Skeletal muscle tissue (tissue), 4 donors: ENCODE measurements around the gene TTR. TPM values are rescaled to one million over a fixed set of nuclear protein-coding genes. Genes with fewer than 3 reads are reported as not detected.

Source experiments
- H3K27ac ChIP-seq: one replicate; pipeline ENCODE4 v1.7.0; 2013; ENCODE audit warnings: mild to moderate bottlenecking, low read depth, low read length, inconsistent platforms
- H3K27me3 ChIP-seq, 3 donors: one replicate each; pipeline ENCODE4 v1.7.0; 2013; ENCODE audit warnings: low read length in 3 of 3; ENCODE audit not compliant: control insufficient read depth in 3 of 3, insufficient read depth in 3 of 3
- H3K36me3 ChIP-seq, 3 donors: one replicate each; pipeline ENCODE4 v1.7.0; 2013; ENCODE audit warnings: low read length in 3 of 3; ENCODE audit not compliant: control insufficient read depth in 3 of 3, insufficient read depth in 3 of 3
- H3K4me1 ChIP-seq, 3 donors: one replicate each; pipeline ENCODE4 v1.7.0; 2013; ENCODE audit warnings: low read length in 3 of 3, mild to moderate bottlenecking in 3 of 3; ENCODE audit not compliant: control insufficient read depth in 3 of 3, insufficient read depth in 3 of 3
- H3K4me3 ChIP-seq, 3 donors: one replicate each; pipeline ENCODE4 v1.7.0; 2013; ENCODE audit warnings: low read length in 3 of 3
- H3K9ac ChIP-seq, 3 donors: one replicate each; pipeline ENCODE4 v1.7.0; 2013; ENCODE audit warnings: low read length in 3 of 3, mild to moderate bottlenecking in 3 of 3, moderate library complexity in 2 of 3, low read depth in 1 of 3
- H3K9me3 ChIP-seq, 3 donors: one replicate each; pipeline ENCODE4 v1.7.0; 2013; ENCODE audit warnings: low read length in 3 of 3; ENCODE audit not compliant: control insufficient read depth in 3 of 3
- total RNA-seq: library from RNA; depleted of rRNA; stranded (reverse); fragments of >200 nt; gene quantifications from one replicate; pipeline ENCODE4 v1.2.3, GENCODE V29; 2014
- donor health status: Osteomylitis.

The TTR gene
- total RNA-seq, 1 donor from 2014 or later, result not detected

DNA sequence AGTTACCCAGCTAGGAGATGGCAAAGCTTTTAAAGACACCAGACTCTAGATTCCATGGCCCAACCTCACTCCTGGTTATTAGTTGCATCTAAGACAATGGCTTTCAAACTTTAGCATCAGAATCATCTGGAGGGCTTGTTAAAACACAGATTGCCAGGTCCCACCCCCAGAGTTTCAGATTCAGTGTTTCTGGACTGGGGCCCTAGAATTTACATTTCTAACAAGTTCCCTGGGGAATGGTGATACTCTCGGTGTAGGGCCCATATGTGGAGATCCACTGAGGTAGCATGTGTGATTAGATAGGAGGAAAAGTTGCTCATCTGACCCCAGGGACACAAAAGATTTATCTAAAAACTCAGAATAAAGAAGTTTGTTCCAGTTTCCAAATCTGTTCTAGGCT is 14.5 kb upstream of the TTR start:
- H3K4me1 ChIP-seq, result no peaks in the 10 kb centered on the region
- H3K27ac ChIP-seq, result no peak overlapping the region
- no peaks in the 10 kb centered on the region for H3K9me3 ChIP-seq
- H3K9ac ChIP-seq, result no peak overlapping the region
- no peak overlapping the region for H3K4me3 ChIP-seq
- no peaks in the 10 kb centered on the region for H3K36me3 ChIP-seq
- H3K27me3 ChIP-seq, result no peaks in the 10 kb centered on the region

DNA sequence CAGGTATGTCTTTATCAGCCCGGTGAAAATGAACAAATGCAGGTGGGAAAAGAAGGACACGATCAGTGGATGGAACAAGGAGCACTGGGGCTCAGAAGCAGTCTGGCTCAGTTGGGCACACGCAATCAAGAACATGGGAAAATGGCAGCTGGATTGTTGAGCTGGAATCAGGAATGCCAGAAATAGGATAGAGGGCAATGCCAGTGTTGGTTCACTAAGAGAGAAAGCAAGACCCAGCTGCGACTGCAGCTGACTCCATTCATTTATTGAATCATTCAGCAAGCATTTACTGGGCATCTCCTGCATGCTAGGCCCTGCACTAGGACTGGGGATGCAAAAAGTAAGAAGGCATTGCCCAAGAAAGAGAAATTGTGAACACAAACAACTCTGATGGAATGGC is 13.6 kb upstream of the TTR start:
- no peaks in the 10 kb centered on the region for H3K4me1 ChIP-seq
- H3K9ac ChIP-seq, result no peak overlapping the region
- no peak overlapping the region for H3K27ac ChIP-seq
- H3K36me3 ChIP-seq, result no peaks in the 10 kb centered on the region
- H3K4me3 ChIP-seq, result no peak overlapping the region
- H3K9me3 ChIP-seq, result no peaks in the 10 kb centered on the region
- H3K27me3 ChIP-seq, result no peaks in the 10 kb centered on the region

GRCh38 chr18:31579375-31579774 is 12.3 kb upstream of the TTR start:
- H3K4me3 ChIP-seq, result no peak overlapping the region
- no peak overlapping the region for H3K9ac ChIP-seq
- no peaks in the 10 kb centered on the region for H3K27me3 ChIP-seq
- H3K4me1 ChIP-seq, result no peaks in the 10 kb centered on the region
- H3K27ac ChIP-seq, result no peak overlapping the region
- no peaks in the 10 kb centered on the region for H3K9me3 ChIP-seq
- no peaks in the 10 kb centered on the region for H3K36me3 ChIP-seq

DNA sequence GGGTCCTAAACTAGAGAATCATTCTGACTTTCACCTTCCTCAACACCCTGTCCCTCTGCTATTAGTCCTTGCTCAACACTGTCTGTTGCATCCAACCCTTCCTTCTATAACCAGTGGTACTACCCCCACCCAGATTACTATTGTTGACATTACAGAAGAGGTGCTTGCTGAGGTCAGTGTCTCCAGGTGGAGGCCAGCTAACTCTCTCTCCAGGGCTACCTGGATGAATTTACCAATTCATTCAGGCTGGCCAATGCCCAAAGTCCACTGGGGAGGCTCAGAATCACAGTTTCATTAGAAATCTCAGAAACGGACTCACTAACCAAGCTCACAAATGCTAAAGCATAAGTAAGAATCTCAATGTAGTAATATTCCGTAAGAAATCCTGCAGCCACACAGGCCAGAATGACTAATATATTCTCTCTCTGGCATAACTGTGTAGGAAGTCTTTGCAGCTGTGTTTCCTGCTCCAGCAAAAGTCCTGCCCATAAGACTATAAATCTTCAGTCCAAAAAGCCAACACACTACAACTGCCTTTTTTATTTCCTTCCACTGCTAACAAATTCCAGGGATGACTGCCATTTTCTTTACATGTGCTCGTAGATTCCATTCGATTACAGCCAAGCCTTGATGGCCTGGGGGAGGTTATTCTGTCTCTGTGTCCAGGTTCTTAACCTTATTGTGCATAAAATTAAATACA is 10.0 kb upstream of the TTR start:
- no peaks in the 10 kb centered on the region for H3K27me3 ChIP-seq
- H3K4me1 ChIP-seq, result no peaks in the 10 kb centered on the region
- no peak overlapping the region for H3K9ac ChIP-seq
- no peak overlapping the region for H3K4me3 ChIP-seq
- no peak overlapping the region for H3K27ac ChIP-seq
- H3K9me3 ChIP-seq, result no peaks in the 10 kb centered on the region
- no peaks in the 10 kb centered on the region for H3K36me3 ChIP-seq

GRCh38 chr18:31583185-31583854 is 8.4 kb upstream of the TTR start:
- Histone ChIP-seq H3K27me3 (no peaks in the 10 kb centered on the region), H3K9me3 (no peaks in the 10 kb centered on the region), H3K36me3 (no peaks in the 10 kb centered on the region)

DNA sequence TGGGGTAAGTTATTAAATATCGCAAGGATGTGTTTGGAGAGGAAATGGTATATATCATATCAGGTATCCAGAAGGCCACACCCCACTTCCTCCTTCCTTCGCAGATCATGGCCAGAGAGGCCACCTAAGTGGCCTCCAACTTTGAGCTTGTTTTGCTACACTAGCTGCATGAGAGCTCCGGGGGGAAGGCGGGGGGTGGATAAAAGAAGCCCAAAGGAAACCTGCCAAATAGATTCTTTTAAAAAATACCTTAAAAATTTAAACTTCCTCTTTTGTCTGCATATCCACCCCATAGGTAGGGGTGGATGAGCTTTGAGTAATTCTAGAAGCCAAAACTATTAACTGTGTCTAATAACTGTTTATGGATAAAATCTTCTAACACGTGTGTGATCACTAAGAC is 5.7 kb upstream of the TTR start:
- no peaks in the 10 kb centered on the region for H3K9me3 ChIP-seq
- H3K4me3 ChIP-seq, result no peak overlapping the region
- H3K27me3 ChIP-seq, result no peaks in the 10 kb centered on the region
- H3K36me3 ChIP-seq, result no peaks in the 10 kb centered on the region
- H3K4me1 ChIP-seq, result no peaks in the 10 kb centered on the region
- H3K27ac ChIP-seq, result no peak overlapping the region
- H3K9ac ChIP-seq, result no peak overlapping the region

More at GRCh38 chr18:31583185-31583854, 8.4 kb upstream of the TTR start:
- H3K27ac ChIP-seq, result no peak overlapping the region
- H3K9ac ChIP-seq, result no peak overlapping the region
- no peak overlapping the region for H3K4me3 ChIP-seq
- no peaks in the 10 kb centered on the region for H3K4me1 ChIP-seq

- no peaks in the 10 kb centered on the region for H3K36me3 ChIP-seq
- no peaks in the 10 kb centered on the region for H3K4me1 ChIP-seq
- H3K27ac ChIP-seq, result no peak overlapping the region
Observed at GRCh38 chr18:31586616-31587015, 5.1 kb upstream of the TTR start.

DNA sequence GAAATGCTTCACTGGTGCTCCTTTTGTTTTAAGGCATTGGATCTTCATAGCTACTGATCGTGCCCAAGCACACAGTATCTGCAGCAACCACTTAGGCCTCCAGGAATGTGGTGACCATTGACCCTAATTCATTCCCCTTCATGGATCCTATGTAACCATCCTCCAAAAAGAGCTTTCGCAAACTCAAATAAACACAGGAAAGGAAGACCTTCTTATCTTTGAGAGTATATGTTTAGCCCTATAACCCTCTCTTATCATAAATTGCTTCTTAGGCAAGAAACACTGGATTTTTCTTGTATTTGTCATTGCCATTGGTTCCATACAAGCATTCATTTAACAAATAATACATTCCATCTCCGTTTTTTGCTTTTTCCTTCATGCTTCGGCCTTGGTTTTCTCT is 4.1 kb upstream of the TTR start:
- Histone ChIP-seq H3K9me3 (no peaks in the 10 kb centered on the region), H3K27ac (no peak overlapping the region), H3K27me3 (no peaks in the 10 kb centered on the region), H3K9ac (no peak overlapping the region), H3K36me3 (no peaks in the 10 kb centered on the region), H3K4me1 (no peaks in the 10 kb centered on the region), H3K4me3 (no peak overlapping the region)

More at GRCh38 chr18:31586616-31587015, 5.1 kb upstream of the TTR start:
- H3K4me3 ChIP-seq, result no peak overlapping the region
- H3K9me3 ChIP-seq, result no peaks in the 10 kb centered on the region
- H3K27me3 ChIP-seq, result no peaks in the 10 kb centered on the region
- no peak overlapping the region for H3K9ac ChIP-seq

GRCh38 chr18:31590570-31590969 is 1.1 kb upstream of the TTR start:
- H3K36me3 ChIP-seq, result no peaks in the 10 kb centered on the region
- no peaks in the 10 kb centered on the region for H3K9me3 ChIP-seq

GRCh38 chr18:31591113-31591512 is 564 bp upstream of the TTR start:
- Histone ChIP-seq H3K27me3 (no peaks in the 10 kb centered on the region), H3K9ac (no peak overlapping the region), H3K27ac (no peak overlapping the region)

More at GRCh38 chr18:31590570-31590969, 1.1 kb upstream of the TTR start:
- Histone ChIP-seq H3K4me1 (no peaks in the 10 kb centered on the region), H3K27ac (no peak overlapping the region), H3K9ac (no peak overlapping the region), H3K4me3 (no peak overlapping the region), H3K27me3 (no peaks in the 10 kb centered on the region)

More at GRCh38 chr18:31591113-31591512, 564 bp upstream of the TTR start:
- Histone ChIP-seq H3K9me3 (no peaks in the 10 kb centered on the region), H3K4me3 (no peak overlapping the region), H3K36me3 (no peaks in the 10 kb centered on the region), H3K4me1 (no peaks in the 10 kb centered on the region)
